Measurements from ENCODE around the gene CLDN7.
A peak's percentile ranks its signal among the peaks of the same experiment; 100 is the strongest.
"Not testable (repeated sequence)": the region's sequence is repeated elsewhere in the genome, so short reads cannot be mapped to it uniquely, and the experiment has no call there.

Gene CLDN7

DNA sequence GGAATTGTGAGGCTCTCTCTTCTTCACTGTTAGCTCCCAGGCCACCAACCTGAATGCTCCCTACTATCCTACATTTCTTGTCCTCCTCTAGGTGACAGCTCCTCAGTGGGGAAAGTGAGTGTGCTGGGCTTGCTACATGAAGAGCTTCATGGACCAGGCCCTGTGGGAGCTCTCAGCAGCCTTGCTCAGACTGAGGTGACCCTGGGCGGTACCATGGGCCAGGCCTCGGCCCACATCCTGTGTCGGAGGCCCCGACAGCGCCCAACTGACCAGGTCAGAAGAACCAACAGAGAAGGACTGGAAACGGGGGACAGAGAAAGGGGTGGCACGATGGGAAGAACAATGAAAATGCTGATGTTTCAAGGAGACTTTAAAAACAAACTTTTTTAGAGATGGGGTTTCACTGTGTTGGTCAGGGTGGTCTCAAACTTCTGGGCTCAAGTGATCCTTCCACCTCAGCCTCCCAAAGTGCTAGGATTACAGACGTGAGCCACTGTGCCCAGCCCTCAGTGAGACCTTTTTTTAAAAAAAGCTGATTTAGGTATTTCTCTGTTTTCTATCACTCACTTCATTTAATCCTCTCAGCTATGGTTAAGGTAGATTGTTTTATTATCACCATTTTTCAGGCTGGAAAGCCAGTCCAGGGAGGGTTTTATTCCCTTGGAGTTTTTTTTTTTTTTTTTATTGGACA is 5.4 kb downstream of the CLDN7 start:
- no peak for TF ChIP-seq POLR2A (IDR thresholded peaks at IDR 0.05; ENCODE audit: low read length)
- TF ChIP-seq GATA1 (IDR thresholded peaks at IDR 0.05; ENCODE audit: low read depth, low read length) = no peak

GRCh38 chr17:7254511-7254910 is 7.8 kb downstream of the CLDN7 start:
- TF ChIP-seq POLR2A (IDR thresholded peaks at IDR 0.05; ENCODE audit: low read length) (no peak), GATA1 (IDR thresholded peaks at IDR 0.05; ENCODE audit: low read depth, low read length) (no peak)
- no peak for DNase-seq

More for the DNA sequence above, 5.4 kb downstream of the CLDN7 start:
- DNase-seq = no peak

DNA sequence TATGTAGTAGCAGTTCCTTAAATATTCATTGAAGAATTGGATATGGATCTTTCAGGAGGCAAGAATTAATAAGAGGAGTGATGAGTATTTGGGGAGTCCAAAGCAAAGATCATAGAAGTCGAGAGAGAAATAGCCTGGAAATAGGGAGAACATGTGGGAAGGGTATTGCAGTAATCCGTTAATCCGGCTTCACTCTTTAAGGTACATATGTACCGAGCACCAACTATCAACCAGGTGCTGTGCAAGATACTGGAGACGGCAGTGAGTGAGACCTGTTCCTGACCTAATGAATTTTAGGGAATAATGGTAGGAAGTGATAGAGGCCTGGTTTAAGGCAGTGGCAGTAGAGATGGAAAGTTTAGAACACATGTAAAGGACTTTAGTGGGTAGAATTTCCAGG is 9.2 kb downstream of the CLDN7 start:
- no peak for DNase-seq
- TF ChIP-seq POLR2A (IDR thresholded peaks at IDR 0.05; ENCODE audit: low read length) (no peak), GATA1 (IDR thresholded peaks at IDR 0.05; ENCODE audit: low read depth, low read length) (no peak)

- DNase-seq = peak; percentile 96 to 97
- TF ChIP-seq GATA1 (IDR thresholded peaks at IDR 0.05; ENCODE audit: low read depth, low read length) = no peak
- TF ChIP-seq POLR2A (IDR thresholded peaks at IDR 0.05; ENCODE audit: low read length) = peak; percentile 85
Observed at GRCh38 chr17:7252176-7253043, 9.9 kb downstream of the CLDN7 start, which contains the start of gene ELP5. ELP5 (plus strand) TSS chr17:7252215; CDS start chr17:7252551, 336 bp downstream.

DNA sequence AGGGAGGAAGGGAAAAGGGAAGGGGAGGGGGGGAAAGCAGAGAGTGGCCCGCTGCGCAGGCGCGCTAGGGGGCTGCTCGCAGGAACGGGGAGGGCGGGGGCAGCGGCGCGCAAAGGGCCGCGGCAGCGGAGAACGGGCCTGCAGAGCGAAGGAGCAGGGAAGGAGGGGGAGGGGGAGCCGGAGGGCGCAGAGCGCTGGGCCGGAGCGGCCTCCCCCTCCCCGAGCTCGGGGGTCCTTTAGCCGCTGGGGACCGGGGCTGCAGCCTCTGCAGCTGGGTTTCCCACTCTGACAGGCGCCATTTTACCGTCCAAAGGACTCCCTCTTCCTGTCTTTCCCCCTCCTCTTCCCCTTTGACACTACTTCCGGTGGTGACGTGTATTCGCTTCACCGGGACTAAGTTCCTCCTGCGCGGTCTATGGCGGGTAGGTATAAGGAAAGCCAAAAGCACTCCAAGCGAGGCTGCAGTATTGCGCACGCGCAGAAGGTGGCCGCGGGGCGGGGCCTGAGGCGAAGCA is 10.6 kb downstream of the CLDN7 start, which contains the start of gene CTDNEP1:
Gene CTDNEP1, minus strand, starts transcription at position 74 of the 515 bp plus-strand sequence. CDS start 438 bp downstream, outside the sequence.
- TF ChIP-seq POLR2A (IDR thresholded peaks at IDR 0.05; ENCODE audit: low read length) (no peak), GATA1 (IDR thresholded peaks at IDR 0.05; ENCODE audit: low read depth, low read length) (no peak)
- peak; percentile 99 to 100 for DNase-seq

- DNase-seq = peak in 1 of 2 experiments; percentile 64
- TF ChIP-seq POLR2A (IDR thresholded peaks at IDR 0.05; ENCODE audit: low read length) (no peak), GATA1 (IDR thresholded peaks at IDR 0.05; ENCODE audit: low read depth, low read length) (no peak)
Observed at GRCh38 chr17:7250695-7251627, 11.3 kb downstream of the CLDN7 start.

- DNase-seq = no peak
- no peak for TF ChIP-seq POLR2A (IDR thresholded peaks at IDR 0.05; ENCODE audit: low read length)
- no peak for TF ChIP-seq GATA1 (IDR thresholded peaks at IDR 0.05; ENCODE audit: low read depth, low read length)
Observed at GRCh38 chr17:7249830-7250229, 12.4 kb downstream of the CLDN7 start.

GRCh38 chr17:7249214-7249613 is 13.1 kb downstream of the CLDN7 start:
- TF ChIP-seq POLR2A (IDR thresholded peaks at IDR 0.05; ENCODE audit: low read length) (no peak), GATA1 (IDR thresholded peaks at IDR 0.05; ENCODE audit: low read depth, low read length) (no peak)
- DNase-seq = no peak

- no peak for DNase-seq
- no peak for TF ChIP-seq GATA1 (IDR thresholded peaks at IDR 0.05; ENCODE audit: low read depth, low read length)
- no peak for TF ChIP-seq POLR2A (IDR thresholded peaks at IDR 0.05; ENCODE audit: low read length)
Observed at GRCh38 chr17:7248796-7249195, 13.5 kb downstream of the CLDN7 start.

GRCh38 chr17:7246779-7247178 is 15.5 kb downstream of the CLDN7 start:
- TF ChIP-seq GATA1 (IDR thresholded peaks at IDR 0.05; ENCODE audit: low read depth, low read length) = no peak
- TF ChIP-seq POLR2A (IDR thresholded peaks at IDR 0.05; ENCODE audit: low read length) = no peak
- no peak for DNase-seq

DNA sequence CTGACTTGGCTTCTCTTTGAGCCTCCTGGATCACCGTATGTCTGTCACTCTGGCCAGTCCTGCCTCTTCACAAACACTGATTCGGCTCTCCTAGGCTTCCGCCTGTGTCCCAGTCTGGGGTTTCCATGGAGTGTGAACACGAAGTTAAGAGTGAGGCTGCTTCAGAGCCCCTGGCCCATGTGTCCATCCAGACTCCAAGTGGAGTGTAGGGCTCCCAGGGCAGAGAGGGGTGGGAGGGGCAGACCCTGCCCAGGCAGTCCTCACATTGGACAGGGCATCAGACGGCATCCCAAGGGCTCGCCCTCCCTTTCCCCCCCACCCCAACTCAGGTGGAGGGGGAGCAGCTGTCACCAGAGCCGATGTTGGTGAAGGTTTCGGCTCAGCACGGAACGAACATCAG is 18.4 kb downstream of the CLDN7 start:
- not testable (repeated sequence) for DNase-seq

- TF ChIP-seq GATA1 (IDR thresholded peaks at IDR 0.05; ENCODE audit: low read depth, low read length) (no peak), POLR2A (IDR thresholded peaks at IDR 0.05; ENCODE audit: low read length) (no peak)
- DNase-seq = no peak
Observed at GRCh38 chr17:7243453-7243729, 18.9 kb downstream of the CLDN7 start.

DNA sequence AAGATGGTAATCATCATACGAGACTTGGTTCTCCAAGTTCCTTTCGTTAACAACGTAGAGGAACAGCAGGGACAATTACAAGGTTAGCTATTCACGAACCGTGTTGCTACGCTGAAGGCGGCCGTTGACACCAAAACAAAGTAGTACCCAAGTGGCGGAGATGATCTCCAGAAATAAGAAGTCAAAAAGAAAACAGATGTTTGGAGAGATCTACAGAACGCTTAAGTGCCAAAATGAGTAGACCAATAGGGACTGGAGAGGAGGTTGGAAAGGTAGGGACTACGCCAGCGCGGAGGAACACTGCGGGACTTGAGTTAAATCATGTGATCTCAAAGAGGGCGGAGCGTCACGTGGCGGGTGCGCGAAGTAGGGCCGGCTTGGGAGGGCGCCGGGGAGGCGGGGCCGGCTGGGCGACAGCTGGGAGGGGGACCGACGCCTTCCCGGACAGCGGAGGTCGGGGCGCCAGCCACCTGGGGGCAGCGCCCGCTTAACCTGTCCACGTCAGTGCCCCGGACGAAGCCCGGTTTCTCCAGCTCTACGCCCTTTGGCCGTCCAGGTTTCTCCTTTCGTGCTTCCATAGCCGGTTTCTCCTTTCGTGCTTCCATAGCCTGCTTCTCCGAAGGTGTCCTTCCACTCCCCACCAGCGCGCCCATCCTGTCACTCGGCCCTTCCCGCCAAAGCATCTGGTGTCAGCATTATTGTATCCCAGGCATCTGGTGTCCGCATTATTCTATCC is 19.4 kb downstream of the CLDN7 start:
- DNase-seq = peak; percentile 98 to 99
- TF ChIP-seq GATA1 (IDR thresholded peaks at IDR 0.05; ENCODE audit: low read depth, low read length) (no peak), POLR2A (IDR thresholded peaks at IDR 0.05; ENCODE audit: low read length) (peak; percentile 64)

Measured in erythroblast (primary cell).